ENCODE data around the gene PROM1.

Gene PROM1

DNA sequence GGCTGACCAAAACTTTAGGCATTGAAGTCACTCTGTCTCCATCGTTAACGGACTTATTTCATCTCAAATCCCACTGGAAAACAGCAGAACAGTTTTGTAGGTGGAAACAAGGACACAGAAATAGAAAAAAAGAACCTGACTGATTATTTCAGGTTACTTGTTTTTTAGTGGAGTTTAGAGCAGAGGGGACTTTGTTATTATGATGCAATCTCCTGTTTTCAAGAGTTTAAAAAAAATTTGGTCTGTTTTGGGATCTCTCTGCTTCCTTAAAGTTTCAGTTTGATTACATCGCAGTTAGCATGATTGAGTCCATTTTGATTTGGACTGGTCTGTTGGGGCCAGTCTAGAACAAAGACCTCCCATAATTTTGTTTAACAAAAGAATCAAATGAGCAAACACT, 13.6 kb downstream of the PROM1 start:
- no peak for DNase-seq (ENCODE audit: low read depth)
- no peak overlapping the region for H3K4me3 ChIP-seq (ENCODE audit: control insufficient read depth, low read depth, low read length)
- TF ChIP-seq, protein P1, sequence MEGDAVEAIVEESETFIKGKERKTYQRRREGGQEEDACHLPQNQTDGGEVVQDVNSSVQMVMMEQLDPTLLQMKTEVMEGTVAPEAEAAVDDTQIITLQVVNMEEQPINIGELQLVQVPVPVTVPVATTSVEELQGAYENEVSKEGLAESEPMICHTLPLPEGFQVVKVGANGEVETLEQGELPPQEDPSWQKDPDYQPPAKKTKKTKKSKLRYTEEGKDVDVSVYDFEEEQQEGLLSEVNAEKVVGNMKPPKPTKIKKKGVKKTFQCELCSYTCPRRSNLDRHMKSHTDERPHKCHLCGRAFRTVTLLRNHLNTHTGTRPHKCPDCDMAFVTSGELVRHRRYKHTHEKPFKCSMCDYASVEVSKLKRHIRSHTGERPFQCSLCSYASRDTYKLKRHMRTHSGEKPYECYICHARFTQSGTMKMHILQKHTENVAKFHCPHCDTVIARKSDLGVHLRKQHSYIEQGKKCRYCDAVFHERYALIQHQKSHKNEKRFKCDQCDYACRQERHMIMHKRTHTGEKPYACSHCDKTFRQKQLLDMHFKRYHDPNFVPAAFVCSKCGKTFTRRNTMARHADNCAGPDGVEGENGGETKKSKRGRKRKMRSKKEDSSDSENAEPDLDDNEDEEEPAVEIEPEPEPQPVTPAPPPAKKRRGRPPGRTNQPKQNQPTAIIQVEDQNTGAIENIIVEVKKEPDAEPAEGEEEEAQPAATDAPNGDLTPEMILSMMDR (conservative IDR thresholded peaks at IDR 0.05; ENCODE audit: control insufficient read depth, insufficient read depth, low read depth, low read length) = no peak

DNA sequence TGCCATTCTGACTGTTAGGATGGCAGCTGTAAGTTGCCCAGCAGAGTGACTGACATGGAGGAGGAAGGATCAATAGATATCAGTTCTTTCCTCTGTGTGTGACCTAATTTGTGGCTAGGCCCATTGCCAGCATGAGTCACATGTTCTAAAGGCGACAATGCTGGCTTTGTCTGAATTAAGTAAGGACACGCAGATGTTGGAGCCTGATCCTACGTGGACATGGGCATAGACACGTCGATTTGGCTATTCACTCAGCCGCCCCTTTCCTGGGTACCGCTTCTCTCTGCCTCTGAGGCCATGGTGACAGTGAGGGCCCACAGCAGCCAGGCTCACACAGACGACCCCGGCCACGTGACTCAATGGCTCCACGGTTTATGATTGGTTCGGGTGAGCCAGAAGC, 16.3 kb downstream of the PROM1 start:
- TF ChIP-seq, protein P1 (conservative IDR thresholded peaks at IDR 0.05; ENCODE audit: control insufficient read depth, insufficient read depth, low read depth, low read length) = no peak
- H3K4me3 ChIP-seq (ENCODE audit: control insufficient read depth, low read depth, low read length) = no peak overlapping the region
- DNase-seq (ENCODE audit: low read depth) = peak; percentile 7

DNA sequence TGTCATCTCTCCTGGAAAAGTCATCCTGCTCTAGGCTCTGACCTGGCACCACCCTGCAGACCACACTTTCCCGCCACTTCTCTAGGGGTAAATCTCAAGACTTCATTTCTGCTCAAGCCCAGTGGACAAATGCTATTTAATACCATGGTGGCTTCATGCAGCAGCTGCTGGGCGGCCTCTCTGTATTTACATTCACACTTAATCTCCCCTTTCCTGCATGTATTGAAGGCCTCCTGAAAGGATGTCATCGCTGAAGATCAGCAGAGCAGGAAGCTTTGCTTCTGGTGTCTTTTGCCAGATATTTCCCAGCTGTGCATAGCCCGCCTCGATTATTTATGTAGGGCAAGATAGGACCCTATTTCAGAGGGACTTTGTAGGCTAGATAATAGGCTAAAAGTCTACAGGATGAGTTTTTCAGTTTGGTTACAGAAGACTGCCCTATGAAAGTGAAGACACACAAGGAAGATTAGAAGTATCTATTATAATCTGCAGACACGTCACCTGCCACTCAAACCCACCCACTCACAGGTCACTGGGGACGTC, 17.2 kb downstream of the PROM1 start:
- TF ChIP-seq, protein P1 (conservative IDR thresholded peaks at IDR 0.05; ENCODE audit: control insufficient read depth, insufficient read depth, low read depth, low read length) = no peak
- no peak overlapping the region for H3K4me3 ChIP-seq (ENCODE audit: control insufficient read depth, low read depth, low read length)
- DNase-seq (ENCODE audit: low read depth) = no peak

DNA sequence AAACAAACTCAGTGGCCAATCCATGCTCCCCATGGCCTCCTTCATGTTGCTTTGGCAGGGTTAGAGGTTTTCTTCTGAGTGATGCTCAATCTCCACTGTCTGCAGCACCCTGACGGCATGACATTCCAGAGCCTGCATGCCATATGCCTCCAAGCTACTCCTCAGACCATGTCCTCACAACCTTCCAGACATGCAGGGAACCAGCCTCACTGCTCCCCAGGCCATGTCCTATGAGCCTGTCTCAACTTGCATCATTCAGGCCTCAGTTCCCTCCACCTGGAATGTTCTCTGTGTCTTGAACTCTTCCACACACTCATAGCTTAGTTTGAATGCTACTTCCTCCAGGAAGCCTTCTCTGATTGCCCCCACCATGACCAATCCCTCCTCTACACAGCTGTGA, 18.8 kb downstream of the PROM1 start:
- TF ChIP-seq, protein P1 (conservative IDR thresholded peaks at IDR 0.05; ENCODE audit: control insufficient read depth, insufficient read depth, low read depth, low read length) = no peak
- no peak overlapping the region for H3K4me3 ChIP-seq (ENCODE audit: control insufficient read depth, low read depth, low read length)
- no peak for DNase-seq (ENCODE audit: low read depth)

DNA sequence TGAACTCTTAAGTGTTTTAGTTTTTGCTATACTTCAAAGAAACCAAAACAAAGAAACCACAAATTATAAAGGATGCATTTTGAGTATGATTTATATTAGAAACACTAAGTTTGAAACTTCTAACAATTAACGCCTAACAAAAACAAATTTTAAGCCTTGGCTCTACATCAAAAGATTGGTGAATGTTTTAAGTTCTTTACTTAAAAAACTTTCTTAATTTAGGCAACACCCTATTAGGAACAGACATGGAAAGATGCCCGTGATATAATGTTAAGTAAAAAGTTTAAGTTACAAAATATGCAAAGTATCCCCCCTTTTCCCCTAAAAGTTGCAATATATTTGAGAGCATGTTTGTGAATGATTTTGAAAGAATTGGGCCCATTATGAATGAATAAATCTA, 21.2 kb downstream of the PROM1 start:
- no peak for DNase-seq (ENCODE audit: low read depth)
- TF ChIP-seq, protein P1 (conservative IDR thresholded peaks at IDR 0.05; ENCODE audit: control insufficient read depth, insufficient read depth, low read depth, low read length) = no peak
- no peak overlapping the region for H3K4me3 ChIP-seq (ENCODE audit: control insufficient read depth, low read depth, low read length)

DNA sequence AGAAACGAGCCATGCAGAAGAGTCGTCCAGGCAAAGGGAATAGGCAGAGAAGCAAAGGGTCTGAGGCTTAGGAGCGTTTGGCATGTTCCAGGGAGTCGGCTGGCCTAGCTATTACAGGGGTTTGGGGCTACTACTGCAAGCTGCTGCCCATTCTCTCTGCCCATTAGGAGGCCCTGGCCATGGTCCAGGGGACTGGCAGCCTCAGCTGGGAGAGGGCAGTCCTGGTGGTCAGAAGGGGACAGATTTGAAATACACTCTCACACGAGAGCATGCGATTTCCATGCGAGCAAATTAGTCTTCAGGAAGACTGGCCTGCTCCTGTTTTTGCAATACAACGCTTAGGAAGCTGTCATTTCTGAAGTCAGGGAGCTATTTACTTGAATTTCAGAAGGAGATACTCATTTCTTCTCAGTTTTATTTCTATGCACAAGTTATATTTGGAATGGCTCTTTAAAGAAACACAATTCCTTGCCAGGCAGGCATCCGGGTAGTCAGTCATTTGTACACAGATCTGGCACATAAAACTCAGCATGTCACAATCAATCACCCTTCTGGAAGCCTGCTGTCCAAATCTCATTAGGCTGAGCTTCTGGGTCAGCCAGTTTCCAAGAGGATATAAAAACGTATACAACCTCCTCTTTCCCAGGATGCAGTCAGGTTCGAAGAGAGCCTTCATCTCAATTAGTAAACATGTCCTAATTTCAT, 27.0 kb downstream of the PROM1 start:
- TF ChIP-seq, protein P1 (conservative IDR thresholded peaks at IDR 0.05; ENCODE audit: control insufficient read depth, insufficient read depth, low read depth, low read length) = no peak
- no peak overlapping the region for H3K4me3 ChIP-seq (ENCODE audit: control insufficient read depth, low read depth, low read length)
- DNase-seq (ENCODE audit: low read depth) = no peak

Data from fibroblast of mammary gland (primary cell).